IMR-90 (cell line): ENCODE data around the gene VTCN1. TPM values are rescaled to one million over a fixed set of nuclear protein-coding genes. Genes with fewer than 3 reads are reported as not detected.

Experiments used
- ATAC-seq: fragments of 200-7000 bp; cut with Tn5 transposase; 2 replicates; pipeline ENCODE4 v1.9.1; 2020; ENCODE audit warnings: low read depth, mild to moderate bottlenecking, moderate library complexity
- BruUV-seq: library from RNA; stranded (reverse); fragments of 400-500 nt; replicated peaks from 2 replicates; lab custom pipeline; 2021; lab: Mats Ljungman, UMichigan
- CTCF ChIA-PET: fragments of 300-600 bp; formaldehyde crosslinking; extraction: SDS; loops from one replicate; lab custom pipeline; 2021; ENCODE audit warnings: antibody characterized with exemption; lab: Yijun Ruan, JAX
- POLR2A ChIA-PET: fragments of 300-600 bp; sonication (Branson Sonifier 250); formaldehyde crosslinking; loops from one replicate; lab custom pipeline; 2022; ENCODE audit warnings: antibody characterized with exemption; ENCODE audit not compliant: unreplicated experiment; lab: Charles Lee
- DNase-seq: peaks from one replicate; pipeline ENCODE4 v3.0.0; 2013
- H2AFZ ChIP-seq: replicated peaks from 2 replicates; pipeline ENCODE3; 2013; ENCODE audit warnings: low read length, mild to moderate bottlenecking; ENCODE audit not compliant: poor library complexity
- H2AK5ac ChIP-seq: 2 replicates; pipeline ENCODE4 v1.6.1; 2013; ENCODE audit warnings: low read depth, low read length, inconsistent platforms
- H2AK9ac ChIP-seq: replicated peaks from 2 replicates; pipeline ENCODE3; 2013; ENCODE audit warnings: mild to moderate bottlenecking, low read depth, low read length, moderate library complexity; ENCODE audit not compliant: poor library complexity
- H2BK120ac ChIP-seq: 2 replicates; pipeline ENCODE4 v1.6.1; 2013; ENCODE audit warnings: low read depth, low read length, inconsistent platforms
- H2BK15ac ChIP-seq: 3 replicates; pipeline ENCODE4 v1.6.1; 2013; ENCODE audit warnings: low read depth, low read length, inconsistent platforms
- H2BK20ac ChIP-seq: 2 replicates; pipeline ENCODE4 v1.6.1; 2013; ENCODE audit warnings: low read depth, mild to moderate bottlenecking, inconsistent platforms, low read length, moderate library complexity
- H2BK5ac ChIP-seq: 2 replicates; pipeline ENCODE4 v1.6.1; 2013; ENCODE audit warnings: mild to moderate bottlenecking, low read depth, low read length, inconsistent platforms; ENCODE audit not compliant: poor library complexity, severe bottlenecking
- H3K14ac ChIP-seq: replicated peaks from 2 replicates; pipeline ENCODE4 v1.6.1; 2013; ENCODE audit warnings: low read depth, low read length, inconsistent platforms
- H3K18ac ChIP-seq: 2 replicates; pipeline ENCODE4 v1.6.1; 2013; ENCODE audit warnings: low read depth, low read length, control low read depth
- H3K23ac ChIP-seq: 2 replicates; pipeline ENCODE4 v1.6.1; 2013; ENCODE audit warnings: low read depth, low read length, inconsistent platforms
- H3K27ac ChIP-seq: 2 replicates; pipeline ENCODE4 v1.5.1; 2013; ENCODE audit warnings: mild to moderate bottlenecking, control low read depth, low read length; ENCODE audit not compliant: insufficient read depth
- H3K27me3 ChIP-seq: 2 replicates; pipeline ENCODE4 v1.6.1; 2013; ENCODE audit warnings: low read length; ENCODE audit not compliant: control insufficient read depth, insufficient read depth
- H3K36me3 ChIP-seq: 2 replicates; pipeline ENCODE4 v1.6.1; 2013; ENCODE audit warnings: low read length, mixed read lengths; ENCODE audit not compliant: control insufficient read depth, insufficient read depth
- H3K4ac ChIP-seq: 2 replicates; pipeline ENCODE4 v1.6.1; 2013; ENCODE audit warnings: low read depth, low read length, inconsistent platforms
- H3K4me1 ChIP-seq: 2 replicates; pipeline ENCODE4 v1.6.1; 2013; ENCODE audit warnings: low read length, mixed read lengths; ENCODE audit not compliant: control insufficient read depth, insufficient read depth
- H3K4me2 ChIP-seq: 2 replicates; pipeline ENCODE4 v1.6.1; 2013; ENCODE audit warnings: low read depth, mild to moderate bottlenecking, control low read depth, low read length, moderate library complexity
- H3K4me3 ChIP-seq: 2 replicates; pipeline ENCODE4 v1.5.1; 2013; ENCODE audit warnings: low read depth, mild to moderate bottlenecking, control low read depth, low read length, moderate library complexity; ENCODE audit not compliant: insufficient read depth
- H3K56ac ChIP-seq: 2 replicates; pipeline ENCODE4 v1.6.1; 2013; ENCODE audit warnings: low read length, inconsistent platforms; ENCODE audit not compliant: insufficient read depth; ENCODE audit errors: extremely low read depth
- H3K79me1 ChIP-seq, 2 experiments: 2 replicates each; pipeline ENCODE4 v1.6.1; 2013; ENCODE audit warnings: low read length in 2 of 2, inconsistent platforms in 1 of 2, low read depth in 1 of 2
- H3K9ac ChIP-seq: 2 replicates; pipeline ENCODE4 v1.6.1; 2013; ENCODE audit warnings: low read depth, low read length, control low read depth
- H3K9me1 ChIP-seq: 2 replicates; pipeline ENCODE4 v1.6.1; 2013; ENCODE audit warnings: low read length, inconsistent platforms; ENCODE audit not compliant: insufficient read depth
- H3K9me3 ChIP-seq: 2 replicates; pipeline ENCODE4 v1.6.1; 2013; ENCODE audit warnings: low read length; ENCODE audit not compliant: control insufficient read depth, insufficient read depth
- H4K20me1 ChIP-seq: 2 replicates; pipeline ENCODE4 v1.6.1; 2013; ENCODE audit warnings: low read length, inconsistent platforms; ENCODE audit not compliant: insufficient read depth
- H4K5ac ChIP-seq: 2 replicates; pipeline ENCODE4 v1.6.1; 2013; ENCODE audit warnings: mild to moderate bottlenecking, low read depth, low read length, control low read depth
- H4K8ac ChIP-seq, 2 experiments: 2 replicates each; pipeline ENCODE4 v1.6.1; 2013; ENCODE audit warnings: low read depth in 2 of 2, low read length in 2 of 2, control low read depth in 1 of 2, inconsistent platforms in 1 of 2
- H4K91ac ChIP-seq: 2 replicates; pipeline ENCODE4 v1.6.1; 2013; ENCODE audit warnings: low read depth, low read length, inconsistent platforms; ENCODE audit not compliant: insufficient read depth
- BHLHE40 ChIP-seq: fragments of 150-350 bp; IDR thresholded peaks from 2 replicates; pipeline ENCODE4 v1.6.1; 2016; ENCODE audit warnings: mild to moderate bottlenecking, low read depth, low read length
- CEBPB ChIP-seq: IDR thresholded peaks from 2 replicates; pipeline ENCODE4 v1.6.1; 2012; ENCODE audit warnings: low read depth, low read length, improper control_type of control experiment
- CHD1 ChIP-seq: IDR thresholded peaks from 2 replicates; pipeline ENCODE4 v1.6.1; 2012; ENCODE audit warnings: low read depth, low read length, improper control_type of control experiment
- FOS ChIP-seq: fragments of 150-350 bp; IDR thresholded peaks from 2 replicates; pipeline ENCODE4 v1.6.1; 2016; ENCODE audit warnings: low read depth, low read length
- MAFK ChIP-seq: IDR thresholded peaks from 2 replicates; pipeline ENCODE4 v1.6.1; 2012; ENCODE audit warnings: low read depth, low read length, improper control_type of control experiment
- MAZ ChIP-seq: IDR thresholded peaks from 2 replicates; pipeline ENCODE4 v1.6.1; 2012; ENCODE audit warnings: low read depth, mild to moderate bottlenecking, low read length, improper control_type of control experiment, moderate library complexity, borderline replicate concordance
- MXI1 ChIP-seq: IDR thresholded peaks from 2 replicates; pipeline ENCODE4 v1.6.1; 2012; ENCODE audit warnings: low read depth, mild to moderate bottlenecking, low read length, moderate library complexity, borderline replicate concordance
- NFE2L2 ChIP-seq: fragments of 150-350 bp; IDR thresholded peaks from 2 replicates; pipeline ENCODE4 v1.6.1; 2016; ENCODE audit warnings: low read depth, mild to moderate bottlenecking, low read length
- POLR2A ChIP-seq: IDR thresholded peaks from 2 replicates; pipeline ENCODE4 v1.6.1; 2012; ENCODE audit warnings: mild to moderate bottlenecking, low read depth, low read length
- RAD21 ChIP-seq: IDR thresholded peaks from 2 replicates; pipeline ENCODE4 v1.6.1; 2012; ENCODE audit warnings: low read length, improper control_type of control experiment
- RCOR1 ChIP-seq: IDR thresholded peaks from 2 replicates; pipeline ENCODE4 v1.6.1; 2012; ENCODE audit warnings: mild to moderate bottlenecking, low read length, improper control_type of control experiment; ENCODE audit not compliant: insufficient replicate concordance
- SMC3 ChIP-seq: fragments of 150-350 bp; IDR thresholded peaks from 2 replicates; pipeline ENCODE4 v1.6.1; 2016; ENCODE audit warnings: low read depth, mild to moderate bottlenecking, antibody characterized with exemption, low read length, moderate library complexity
- USF2 ChIP-seq: fragments of 150-350 bp; IDR thresholded peaks from 2 replicates; pipeline ENCODE4 v1.6.1; 2017; ENCODE audit warnings: mild to moderate bottlenecking, antibody characterized with exemption, low read length, low read depth
- WGBS, 2 experiments: methylation state at CpG; one replicate each; pipeline versions ENCODE4 v1.1.5 to v1.1.7; 2013; ENCODE audit warnings: missing lambda C conversion rate in 2 of 2; ENCODE audit not compliant: insufficient read length in 1 of 2; ENCODE audit errors: extremely low coverage in 2 of 2; 5-methylcytosine and 5-hydroxymethylcytosine counted together
- dilution Hi-C: fragments of 300-500 bp; cut with HindIII; formaldehyde crosslinking; loops from one replicate; pipeline ENCODE4 v1.14.3; 2018; ENCODE audit warnings: low sequenced_read_pairs; ENCODE audit not compliant: unreplicated experiment
- in situ Hi-C: fragments of 300-500 bp; cut with MboI; formaldehyde crosslinking; loops from 3 replicates; pipeline ENCODE4 v1.14.3; 2019; ENCODE audit warnings: low sequenced_read_pairs, inconsistent platforms, mixed read lengths
- intact Hi-C: fragments of 100-400 bp; cut with micrococcal nuclease; formaldehyde crosslinking; loops from 2 replicates; pipeline ENCODE4 v1.10.0; 2022
- polyA plus RNA-seq, 3 experiments: library from polyadenylated mRNA; depleted of rRNA; stranded (reverse); fragments of >200 nt; gene quantifications; 2 replicates each; pipeline ENCODE4 v1.2.3, GENCODE V29; 2012; ENCODE audit warnings: low replicate concordance in 1 of 3
- total RNA-seq: library from RNA; depleted of rRNA; stranded (reverse); fragments of >200 nt; gene quantifications from 2 replicates; pipeline ENCODE4 v1.2.3, GENCODE V29; 2012
- TF ChIP-seq, protein P1 (sequence below): fragments of 150-350 bp; IDR thresholded peaks from 2 replicates; pipeline ENCODE4 v1.6.1; 2016; ENCODE audit warnings: low read depth, mild to moderate bottlenecking, low read length, moderate library complexity, borderline replicate concordance

Gene VTCN1
- total and polyA plus RNA-seq, 2 of the 4 experiments (the other 2 are of a cell fraction), result not detected

DNA sequence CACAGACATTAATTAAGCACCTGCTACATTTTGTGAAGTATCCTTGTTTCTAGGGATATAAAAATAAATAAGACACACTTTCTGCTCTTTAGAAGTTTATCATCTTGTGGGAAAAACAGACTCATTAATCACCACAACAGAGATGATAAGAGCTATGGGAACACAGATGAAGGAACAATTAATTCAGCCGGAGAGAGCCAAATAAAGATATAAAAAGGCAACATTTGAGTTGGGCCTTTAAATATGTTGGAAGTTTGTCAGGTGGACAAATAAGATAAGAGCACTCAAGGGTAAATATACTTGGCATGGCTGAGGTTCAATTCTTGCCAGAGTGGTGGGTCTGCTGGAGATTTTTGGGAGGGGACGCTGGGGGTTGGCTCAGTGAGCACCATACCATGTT is 34.2 kb upstream of the VTCN1 start:
- Histone ChIP-seq H3K4me2 (no peak overlapping the region), H3K36me3 (no peaks in the 10 kb centered on the region), H3K9me3 (no peaks in the 10 kb centered on the region), H2BK5ac (no peak overlapping the region), H2AK9ac (no peak overlapping the region), H2AFZ (no peak overlapping the region), H3K23ac (no peak overlapping the region), H3K4ac (no peak overlapping the region), H2BK15ac (no peak overlapping the region), H4K8ac (no peak overlapping the region), H3K79me1 (no peaks in the 10 kb centered on the region), H2BK20ac (no peak overlapping the region), H4K91ac (no peak overlapping the region), H3K27ac (no peak overlapping the region), H3K4me3 (no peak overlapping the region), H3K27me3 (peaks cover 7% of the 10 kb centered on the region), H3K9ac (no peak overlapping the region), H3K4me1 (no peaks in the 10 kb centered on the region), H3K18ac (no peak overlapping the region), H3K14ac (no peak overlapping the region), H2AK5ac (no peak overlapping the region), H2BK120ac (no peak overlapping the region), H4K5ac (no peak overlapping the region), H3K9me1 (no peaks in the 10 kb centered on the region), H3K56ac (no peak overlapping the region), H4K20me1 (no peaks in the 10 kb centered on the region)
- no peak for TF ChIP-seq POLR2A
- TF ChIP-seq MXI1, result no peak
- TF ChIP-seq CHD1, result no peak
- TF ChIP-seq MAZ, result no peak
- no peak for TF ChIP-seq RAD21
- no peak for TF ChIP-seq FOS
- TF ChIP-seq MAFK, result no peak
- TF ChIP-seq USF2, result no peak
- TF ChIP-seq NFE2L2, result no peak
- no peak for TF ChIP-seq RCOR1
- TF ChIP-seq BHLHE40, result no peak
- TF ChIP-seq CEBPB, result no peak
- TF ChIP-seq SMC3, result no peak
- TF ChIP-seq, protein P1, sequence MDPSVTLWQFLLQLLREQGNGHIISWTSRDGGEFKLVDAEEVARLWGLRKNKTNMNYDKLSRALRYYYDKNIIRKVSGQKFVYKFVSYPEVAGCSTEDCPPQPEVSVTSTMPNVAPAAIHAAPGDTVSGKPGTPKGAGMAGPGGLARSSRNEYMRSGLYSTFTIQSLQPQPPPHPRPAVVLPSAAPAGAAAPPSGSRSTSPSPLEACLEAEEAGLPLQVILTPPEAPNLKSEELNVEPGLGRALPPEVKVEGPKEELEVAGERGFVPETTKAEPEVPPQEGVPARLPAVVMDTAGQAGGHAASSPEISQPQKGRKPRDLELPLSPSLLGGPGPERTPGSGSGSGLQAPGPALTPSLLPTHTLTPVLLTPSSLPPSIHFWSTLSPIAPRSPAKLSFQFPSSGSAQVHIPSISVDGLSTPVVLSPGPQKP, result no peak
- DNase-seq (no peak), ATAC-seq (no peak)
- in situ Hi-C loops, result no loop called here
- dilution Hi-C loops, result no loop called here
- BruUV-seq, result no TSS peak
- POLR2A ChIA-PET, result no interaction called here
- CTCF ChIA-PET, result no interaction called here
- intact Hi-C loops, result no loop called here
- 33% methylated on average over 1 of the region's 2 CpGs; no CpG with 5 or more reads in 1 of the 2 experiments for WGBS, 2 experiments
